Measurements from ENCODE around the gene PIK3CD. TPM values are rescaled to one million over a fixed set of nuclear protein-coding genes. Genes with fewer than 3 reads are reported as not detected.
A peak's percentile ranks its signal among the peaks of the same experiment; 100 is the strongest.

Gene PIK3CD
- total RNA-seq, 2 donors from 2014 or later: 4.4 to 7.4 TPM

DNA sequence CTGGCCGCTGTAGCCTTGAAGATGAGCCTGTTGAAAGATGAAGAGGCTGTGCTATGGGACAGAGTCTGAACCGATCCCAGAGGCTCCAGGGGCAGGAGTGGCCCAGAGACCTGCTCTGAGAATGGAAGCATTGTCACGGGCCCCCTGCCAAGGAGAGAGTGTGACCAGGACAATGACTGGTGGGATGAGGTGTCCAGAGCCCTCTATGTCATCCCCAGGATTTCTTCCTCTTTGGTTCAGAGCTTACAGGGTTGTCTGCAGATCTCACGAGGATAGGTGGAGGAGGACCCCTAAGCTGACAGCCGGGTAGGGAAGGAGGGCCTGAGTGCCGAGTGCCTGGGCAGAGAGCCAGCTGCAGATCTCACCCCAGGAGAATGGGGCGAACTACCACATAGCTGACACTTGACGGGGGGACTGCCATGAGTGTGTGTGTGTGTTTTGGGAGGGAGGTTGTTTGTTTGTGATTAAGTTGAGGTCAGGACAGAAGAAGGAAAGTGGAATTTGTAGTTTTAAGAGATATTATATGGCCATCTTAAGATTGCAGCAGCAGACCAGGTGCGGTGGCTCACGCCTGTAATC is 25.4 kb downstream of the PIK3CD start:
- ATAC-seq: peak in 1 of 2 donors; percentile 46
- intact Hi-C loops (cut with DNase I): no loop called here
- DNase-seq: no peak

DNA sequence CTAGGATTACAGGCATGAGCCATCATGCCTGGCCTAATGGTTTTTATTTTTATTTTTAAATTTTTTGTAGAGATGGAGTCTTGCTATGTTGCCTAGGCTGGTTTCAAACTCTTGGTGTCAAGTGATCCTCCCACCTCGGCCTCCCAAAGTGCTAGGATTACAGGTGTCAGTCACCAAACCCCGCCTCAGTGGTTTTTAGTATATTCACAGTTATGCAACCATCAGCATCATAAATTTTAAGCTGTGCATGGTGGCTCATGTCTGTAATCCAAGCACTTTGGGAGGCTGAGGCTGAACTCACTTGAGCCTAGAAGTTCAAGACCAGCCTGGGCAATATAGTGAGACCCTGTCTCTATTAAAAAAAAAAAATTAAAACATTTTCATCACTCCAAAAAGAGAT is 28.6 kb downstream of the PIK3CD start:
- intact Hi-C loops (cut with DNase I): no loop called here
- DNase-seq: no peak
- ATAC-seq: no peak

DNA sequence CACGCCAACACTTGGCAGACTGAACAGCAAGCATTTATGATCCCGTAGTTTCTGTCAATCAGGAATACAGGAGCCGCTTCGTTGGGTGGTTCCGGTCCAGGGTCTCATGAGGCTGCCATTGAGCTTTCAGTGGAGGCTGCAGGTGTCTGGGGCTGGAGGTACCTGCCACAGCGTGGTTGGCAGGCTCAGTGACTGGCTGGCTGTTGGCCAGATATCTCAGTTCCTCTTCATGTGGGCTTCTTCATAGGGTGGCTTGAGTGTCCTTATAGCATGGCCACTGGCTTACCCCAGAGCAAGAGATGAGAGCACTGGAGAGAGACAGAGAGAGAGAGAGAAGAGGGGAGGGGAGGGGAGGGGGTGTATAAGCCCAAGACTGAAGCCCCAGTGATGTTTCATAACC is 29.3 kb downstream of the PIK3CD start:
- intact Hi-C loops (cut with DNase I): no loop called here
- ATAC-seq (no peak), DNase-seq (no peak)

DNA sequence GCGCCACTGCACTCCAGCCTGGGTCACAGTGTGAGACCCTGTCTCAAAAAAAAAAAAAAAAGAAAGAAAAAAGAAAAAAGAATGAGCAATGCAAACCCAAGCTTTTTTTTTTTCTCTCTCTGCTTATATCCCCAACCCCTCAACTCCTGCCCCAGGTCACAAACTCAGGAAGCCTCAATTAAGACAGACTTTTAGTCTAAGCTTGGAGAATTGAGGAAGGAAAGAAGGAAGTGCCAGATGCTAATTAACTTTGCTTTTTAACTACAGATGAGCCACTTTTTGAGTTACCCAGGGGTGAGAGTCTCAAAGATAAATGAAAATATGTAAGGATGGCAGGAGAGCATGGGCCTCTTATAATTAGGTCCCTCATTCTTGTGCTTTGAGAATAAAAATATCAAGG is 33.3 kb downstream of the PIK3CD start:
- intact Hi-C loops (cut with DNase I): no loop called here
- DNase-seq (no peak), ATAC-seq (no peak)

DNA sequence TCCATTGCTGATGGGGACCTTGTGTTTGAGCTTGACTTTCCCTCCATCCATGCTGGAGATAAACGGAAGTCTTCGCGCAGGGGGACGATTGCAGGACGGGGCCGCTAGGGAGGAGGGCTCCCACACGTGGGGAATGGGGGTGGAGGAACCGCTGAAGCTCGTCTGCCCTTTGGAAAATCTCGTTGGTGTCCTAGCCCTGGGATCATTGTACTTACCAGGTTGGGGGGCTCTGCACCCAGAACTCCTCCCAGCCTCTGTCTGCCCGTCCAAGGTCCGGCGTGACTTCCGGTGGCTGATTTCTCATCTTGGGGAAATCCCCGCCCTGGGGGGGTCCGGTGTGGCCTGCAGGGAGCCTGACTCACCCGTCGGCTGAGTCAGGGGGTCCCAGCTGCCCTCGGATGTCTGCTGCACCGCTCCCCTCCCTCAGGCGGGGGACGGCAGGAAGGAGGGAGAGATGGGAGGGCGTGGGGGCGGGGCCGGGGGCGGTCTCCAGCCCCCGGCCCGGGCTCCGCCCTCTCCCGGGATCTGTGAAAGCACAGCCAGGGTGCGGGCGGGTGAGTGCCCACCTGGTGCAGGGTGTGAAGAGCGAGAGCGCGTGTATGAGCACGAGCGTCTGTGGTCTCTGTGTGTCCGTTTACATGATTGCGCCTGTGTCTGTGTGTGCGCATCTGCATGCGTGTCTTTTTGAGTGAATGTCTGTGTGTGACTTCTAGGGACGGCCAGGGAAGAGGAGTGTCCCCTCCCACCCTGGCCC is 35.8 kb downstream of the PIK3CD start:
- peak; percentile 38 to 73 for ATAC-seq
- intact Hi-C loops (cut with DNase I): no loop called here
- DNase-seq: peak; percentile 60

DNA sequence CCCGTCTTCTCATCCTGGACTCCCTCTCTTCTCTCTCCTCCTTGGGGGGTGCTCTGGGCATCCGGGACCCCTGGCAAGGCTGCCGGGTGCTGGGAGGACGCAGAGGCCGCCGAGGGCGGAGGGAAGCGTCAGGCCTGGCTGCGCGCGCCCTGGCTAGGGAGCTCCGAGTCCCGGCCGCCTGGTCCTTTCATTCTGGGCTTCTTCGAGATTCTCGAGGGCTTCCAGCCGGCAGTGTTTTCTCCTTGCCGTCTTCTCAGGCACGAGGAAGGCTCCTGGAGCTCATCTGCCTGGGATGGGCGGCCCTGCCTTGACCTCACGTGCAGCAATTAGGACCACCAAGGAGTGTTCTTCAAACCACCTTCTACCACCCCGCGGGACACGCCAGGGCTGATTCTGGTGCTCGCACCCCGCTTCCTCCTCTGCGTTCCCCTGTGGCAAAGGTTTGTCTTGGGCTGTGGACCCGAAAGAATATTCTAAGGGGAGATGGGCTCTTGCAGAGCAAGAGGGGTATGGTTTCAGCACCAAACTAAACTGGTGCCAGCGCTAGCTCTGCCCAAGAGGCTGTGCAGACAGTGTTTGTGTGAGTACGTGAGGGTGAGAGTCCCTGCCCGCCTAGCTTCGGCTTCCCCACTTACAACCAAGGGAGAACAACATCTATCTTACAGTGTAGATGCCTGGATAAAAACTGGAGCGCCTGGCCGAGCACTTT is 36.5 kb downstream of the PIK3CD start:
- intact Hi-C loops (cut with DNase I): no loop called here
- DNase-seq (peak; percentile 40), ATAC-seq (peak; percentile 6 to 39)

DNA sequence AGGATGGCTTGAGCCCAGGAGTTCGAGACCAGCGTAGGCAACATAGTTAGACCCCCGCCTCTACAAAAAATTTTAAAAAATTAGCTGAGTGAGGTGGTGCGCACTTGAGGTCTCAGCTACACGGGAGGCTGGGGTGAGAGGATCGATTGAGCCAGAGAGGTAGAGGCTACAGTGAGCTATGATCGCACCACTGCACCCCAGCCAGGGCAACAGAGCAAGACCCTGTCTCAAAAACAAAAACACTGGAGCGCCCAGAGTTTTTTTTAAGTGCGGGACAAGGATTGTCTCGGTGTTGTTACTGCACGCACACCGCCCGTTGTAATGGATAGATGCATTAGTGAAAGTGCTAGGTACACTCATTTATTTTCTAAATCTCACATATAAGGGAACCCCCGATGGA is 37.1 kb downstream of the PIK3CD start:
- DNase-seq (no peak), ATAC-seq (no peak)
- intact Hi-C loops (cut with DNase I): no loop called here

DNA sequence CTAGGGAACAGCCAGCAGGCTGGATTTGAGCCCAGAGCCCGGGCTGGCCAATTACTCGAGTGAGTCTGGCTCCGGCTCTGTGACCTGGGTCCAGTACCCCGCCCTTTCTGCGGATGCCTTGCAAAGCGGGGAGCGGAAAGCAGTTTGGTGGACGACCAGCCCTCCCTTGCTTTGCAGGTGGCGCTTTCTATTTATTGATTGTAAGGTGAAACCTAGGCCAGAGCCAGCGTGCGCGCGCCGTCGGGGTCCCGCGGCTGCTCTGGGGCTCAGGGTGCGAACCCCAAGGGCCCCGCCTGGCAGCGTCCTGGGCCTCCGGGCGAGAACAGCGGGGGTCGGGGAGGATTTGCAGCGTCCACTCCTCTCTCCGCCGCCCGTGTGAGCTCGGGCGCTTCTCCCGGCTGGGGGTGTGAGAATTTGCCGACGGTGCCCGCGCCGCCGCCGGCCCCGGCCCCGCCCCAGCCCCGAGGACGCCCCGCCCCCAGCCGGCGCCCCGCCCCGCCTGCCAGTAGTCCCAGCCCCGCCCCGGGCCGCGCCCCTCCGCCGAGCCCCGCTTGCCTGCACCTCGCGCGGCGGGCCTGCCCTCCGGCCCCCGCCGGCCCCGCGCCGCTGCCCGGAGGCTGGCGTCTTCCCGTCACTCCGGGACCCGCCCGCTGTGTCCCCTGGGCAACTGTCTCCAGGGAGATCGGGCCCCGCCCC is 37.6 kb downstream of the PIK3CD start:
- intact Hi-C loops (cut with DNase I): no loop called here

DNA sequence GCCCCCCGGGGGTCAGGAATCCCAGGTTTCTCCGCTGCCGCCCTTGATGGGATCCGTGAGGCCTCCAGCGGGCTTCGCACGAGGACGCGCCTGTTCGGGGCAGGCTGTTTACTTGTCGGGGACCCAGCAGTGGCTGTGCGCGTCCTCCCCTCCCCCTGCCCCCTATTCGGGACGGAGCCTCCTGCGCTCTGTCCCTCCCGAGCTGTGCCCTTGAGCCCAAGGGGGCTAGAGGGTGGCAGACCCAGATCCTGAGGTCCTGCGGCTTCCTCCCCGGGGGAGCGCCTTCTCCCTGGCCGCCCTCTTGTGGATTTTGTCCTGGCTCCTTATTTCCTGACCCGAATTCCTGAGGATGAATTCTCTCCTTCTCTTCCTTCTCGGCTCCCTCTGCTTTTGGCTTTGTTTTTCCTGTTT is 38.4 kb downstream of the PIK3CD start:
- intact Hi-C loops (cut with DNase I): no loop called here
- ATAC-seq: peak; percentile 26 to 36

More for the DNA sequence above, 37.6 kb downstream of the PIK3CD start:
- peak; percentile 89 for DNase-seq
- ATAC-seq: peak; percentile 88 to 94

DNA sequence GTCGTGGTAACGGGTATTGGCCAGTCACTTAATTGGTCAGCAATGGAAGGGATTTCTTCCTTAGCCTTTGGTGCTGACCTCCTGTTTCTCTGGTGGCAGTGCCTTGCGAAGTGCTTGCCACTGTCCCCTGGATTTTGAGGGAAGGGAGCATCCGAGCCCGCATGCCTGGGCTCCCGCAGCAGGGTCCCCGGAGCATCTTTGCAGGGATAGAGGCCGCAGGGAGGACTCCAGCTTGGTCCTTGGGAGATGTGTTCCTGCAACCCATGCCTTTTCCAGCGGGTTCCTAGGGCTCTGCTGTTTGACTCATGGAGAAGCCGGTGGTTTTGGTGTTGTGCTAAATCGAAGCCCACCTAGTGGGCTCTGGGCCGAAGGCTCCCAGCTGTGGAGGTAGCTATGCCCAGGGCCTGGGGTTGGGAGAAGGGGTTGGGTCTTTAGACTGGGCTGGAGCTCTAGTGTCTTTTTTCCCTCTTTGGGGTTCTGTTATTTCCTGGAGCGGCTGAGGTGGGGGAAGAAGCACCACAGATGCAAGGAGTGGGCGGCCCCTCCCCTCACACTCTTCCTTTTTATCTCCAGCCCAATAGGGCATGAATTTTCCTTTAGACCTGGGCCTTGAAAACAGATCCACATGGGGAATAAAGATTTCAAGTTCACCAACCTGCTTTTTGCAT is 39.0 kb downstream of the PIK3CD start:
- intact Hi-C loops (cut with DNase I): no loop called here
- no peak for ATAC-seq
- DNase-seq: no peak

More for the DNA sequence above, 38.4 kb downstream of the PIK3CD start:
- peak; percentile 45 for DNase-seq

DNA sequence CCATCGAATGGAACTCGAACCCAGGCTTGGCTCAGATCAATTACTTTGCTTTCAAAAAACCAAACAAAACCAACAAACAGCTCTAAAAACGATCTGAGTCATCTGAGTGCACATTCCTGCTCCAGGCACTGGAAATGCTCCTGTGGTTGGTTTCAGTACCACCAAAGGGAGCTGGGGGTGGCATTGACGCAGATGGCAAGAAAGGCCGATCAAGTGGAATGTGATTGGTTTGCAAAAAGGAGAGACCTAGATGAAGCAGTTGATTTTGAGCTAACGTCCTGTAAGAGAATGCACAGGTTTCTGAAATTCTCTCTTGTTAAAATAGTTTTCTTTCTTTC is 39.5 kb downstream of the PIK3CD start:
- intact Hi-C loops (cut with DNase I): no loop called here
- DNase-seq: no peak
- no peak for ATAC-seq

DNA sequence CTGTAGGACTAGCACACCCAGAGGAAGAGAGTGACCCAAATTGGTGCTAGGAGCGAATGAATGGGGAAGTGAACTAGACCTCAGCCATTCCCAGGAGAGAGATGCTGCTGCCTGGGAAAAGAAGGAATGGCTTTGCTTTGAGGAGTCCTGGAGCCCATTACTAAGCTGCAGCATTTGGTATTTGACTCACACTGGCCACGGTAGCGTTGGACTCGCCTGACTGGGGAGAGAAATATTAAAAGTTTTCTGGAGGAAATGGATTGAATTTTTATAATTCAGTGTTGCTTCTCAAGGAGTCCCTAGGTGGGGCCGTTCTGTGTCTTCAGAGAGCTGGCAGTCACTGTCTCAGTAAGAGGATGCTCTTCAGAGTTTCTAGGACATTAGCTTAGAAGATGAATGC is 40.2 kb downstream of the PIK3CD start:
- no peak for DNase-seq
- ATAC-seq: no peak
- intact Hi-C loops (cut with DNase I): no loop called here

DNA sequence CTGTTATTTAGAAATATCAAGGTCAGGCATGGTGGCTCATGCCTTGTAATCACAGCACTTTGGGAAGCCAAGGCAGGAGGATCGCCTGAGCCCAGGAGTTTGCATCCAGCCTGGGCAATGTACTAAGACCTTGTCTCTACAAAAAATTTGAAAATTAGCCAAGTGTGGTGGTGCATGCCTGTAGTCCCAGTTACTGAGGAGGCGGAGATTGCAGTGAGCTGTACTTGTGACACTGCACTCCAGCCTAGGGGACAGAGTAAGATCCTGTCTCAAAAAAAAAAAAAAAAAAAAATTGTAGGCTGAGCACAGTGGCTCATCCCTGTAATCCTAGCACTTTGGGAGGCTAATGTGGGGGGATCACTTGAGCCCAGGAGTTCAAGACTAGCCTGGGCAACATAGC is 45.3 kb downstream of the PIK3CD start:
- DNase-seq (no peak), ATAC-seq (no peak)
- intact Hi-C loops (cut with DNase I): no loop called here

DNA sequence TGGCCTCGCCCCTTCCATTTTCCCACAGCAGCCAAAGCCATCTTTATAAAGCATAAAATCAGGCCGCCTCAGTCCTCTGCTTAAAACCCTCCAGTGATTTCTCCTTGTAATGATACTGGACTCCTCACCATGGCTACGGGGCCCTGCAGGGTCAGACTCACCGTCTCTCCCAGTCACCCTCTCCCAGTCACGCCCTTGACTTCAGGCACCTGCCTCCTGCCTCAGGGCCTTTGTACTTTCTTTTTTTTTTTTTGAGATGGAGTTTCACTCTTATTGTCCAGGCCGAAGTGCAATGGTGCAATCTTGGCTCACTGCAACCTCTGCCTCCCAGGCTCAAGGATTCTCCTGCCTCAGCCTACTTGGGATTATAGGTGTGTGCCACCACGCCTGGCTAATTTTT is 47.8 kb downstream of the PIK3CD start:
- no peak for ATAC-seq
- intact Hi-C loops (cut with DNase I): no loop called here
- no peak for DNase-seq

DNA sequence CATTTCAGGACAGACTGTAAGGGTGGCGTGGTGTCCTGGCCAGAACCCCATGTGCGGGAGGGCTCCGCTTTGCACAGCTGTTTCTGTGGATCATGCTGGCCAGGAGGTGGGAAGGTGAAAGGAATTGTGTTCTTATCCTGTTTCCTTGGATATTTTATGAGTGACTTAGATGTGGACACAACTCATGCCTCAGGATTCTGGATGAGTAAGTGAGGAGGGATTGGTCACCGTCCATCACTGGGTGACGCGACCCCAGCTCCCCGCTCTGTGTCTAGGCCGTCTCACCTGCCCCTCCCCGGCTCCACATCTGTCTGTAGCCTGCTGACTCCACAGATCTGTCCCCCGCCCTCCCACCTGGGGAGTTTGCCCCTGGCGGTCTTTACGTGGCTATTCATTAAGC is 48.8 kb downstream of the PIK3CD start:
- DNase-seq (no peak), ATAC-seq (peak in 1 of 2 donors; percentile 22)
- intact Hi-C loops (cut with DNase I): no loop called here

DNA sequence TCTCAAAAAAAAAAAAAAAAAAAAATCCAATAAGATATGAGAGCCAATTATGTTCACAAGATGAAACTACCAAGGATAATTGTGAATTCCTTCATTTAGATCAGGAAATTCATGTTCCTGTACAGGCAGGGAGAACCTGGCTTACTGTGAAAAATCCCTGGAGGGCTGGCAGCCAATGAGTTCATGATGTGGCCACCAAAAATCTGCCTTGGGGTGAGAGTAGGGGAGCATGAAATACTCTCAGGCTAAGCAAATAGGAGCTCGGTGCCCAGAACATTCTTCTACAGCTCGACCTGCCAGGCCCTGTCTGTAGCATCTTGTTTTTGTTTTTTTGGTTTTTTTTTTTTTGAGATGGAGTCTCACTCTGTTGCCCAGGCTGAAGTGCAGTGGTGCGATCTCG is 50.1 kb downstream of the PIK3CD start:
- intact Hi-C loops (cut with DNase I): no loop called here
- no peak for ATAC-seq

DNA sequence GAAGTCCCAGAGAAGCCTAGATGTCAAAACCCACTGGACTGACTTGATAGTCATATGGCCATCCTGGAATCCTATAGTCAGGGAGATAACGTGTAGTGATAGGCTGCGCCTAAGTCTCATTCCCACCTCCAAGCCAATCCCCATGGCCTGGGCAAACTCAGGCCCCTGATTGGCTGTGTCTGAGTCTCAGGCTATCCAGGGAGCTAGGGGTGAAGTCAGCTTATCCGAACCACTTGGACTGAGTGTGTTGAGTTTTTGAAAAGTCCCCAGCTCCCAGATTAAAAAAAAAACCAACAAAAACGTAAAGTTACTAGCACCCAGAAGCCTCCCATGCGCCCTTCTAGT is 51.6 kb downstream of the PIK3CD start:
- DNase-seq: no peak
- ATAC-seq: no peak
- intact Hi-C loops (cut with DNase I): no loop called here

More for the DNA sequence above, 50.1 kb downstream of the PIK3CD start:
- no peak for DNase-seq

DNA sequence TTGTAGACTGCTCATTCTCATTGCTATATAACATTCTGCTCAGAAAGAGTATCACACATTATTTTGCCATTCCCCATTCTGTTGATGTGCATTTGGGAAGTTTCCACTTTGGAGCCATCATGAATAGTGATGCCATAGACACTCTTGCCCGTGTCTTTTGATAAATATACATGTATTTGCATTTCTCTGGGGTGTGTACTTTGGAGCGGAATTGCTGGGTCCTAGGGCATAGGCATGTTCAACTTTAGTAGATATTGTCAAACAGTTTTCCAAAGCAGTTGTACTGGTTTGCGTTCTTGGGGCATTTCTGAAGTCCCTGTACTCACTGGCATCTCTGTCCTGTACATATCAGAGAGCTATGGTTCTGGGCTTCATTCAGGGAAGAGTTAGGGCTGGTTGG is 52.1 kb downstream of the PIK3CD start:
- DNase-seq (no peak), ATAC-seq (no peak)
- intact Hi-C loops (cut with DNase I): no loop called here

DNA sequence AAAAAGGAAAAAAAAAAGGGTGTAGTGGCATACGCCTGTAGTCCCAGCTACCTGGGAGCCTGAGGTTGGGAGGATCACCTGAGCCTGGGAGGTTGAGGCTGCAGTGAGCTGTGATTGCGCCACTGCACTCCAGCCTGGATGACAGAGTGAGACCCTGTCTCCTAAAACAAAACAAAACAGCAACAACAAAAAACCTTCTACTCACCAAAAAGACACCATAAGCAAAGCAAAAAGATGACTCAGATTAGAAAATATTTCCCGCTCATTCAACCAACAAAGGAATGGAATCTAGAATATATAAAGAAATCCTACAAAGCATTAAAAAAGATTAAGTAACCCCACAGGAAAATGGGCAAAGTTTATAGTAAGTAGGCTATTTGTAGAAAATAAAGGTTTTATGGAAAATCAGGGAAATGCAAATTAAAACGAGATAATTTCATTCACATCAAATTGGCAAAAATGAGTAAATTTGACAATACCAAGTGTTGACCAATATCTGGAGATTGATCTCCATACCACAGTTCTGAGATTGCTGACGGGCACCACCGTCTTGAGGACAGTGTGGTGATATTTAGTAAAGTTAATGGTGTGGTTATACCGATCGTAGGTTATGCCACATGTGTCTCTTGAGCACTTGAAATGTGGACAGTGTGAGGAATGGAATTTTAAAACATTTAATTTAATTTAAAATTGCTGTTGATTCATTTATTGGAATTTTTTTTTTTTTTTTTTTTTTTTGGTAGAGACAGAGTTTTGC is 54.0 kb downstream of the PIK3CD start:
- intact Hi-C loops (cut with DNase I): no loop called here
- no peak for DNase-seq
- no peak for ATAC-seq

All from left cardiac atrium (tissue), 4 donors.